Tibial artery (tissue), 4 donors: ENCODE data around the gene FERMT1.

ENCODE experiments used
- DNase-seq, 2 donors: peaks; one replicate each; pipeline ENCODE4 v3.0.0-alpha.2; 2019
- H3K27ac ChIP-seq, 2 donors: fragments of 200-600 bp; sonication (generic) in 1 of 2; 1 replicate in 1 of 2; 2 replicates in 1 of 2; pipeline ENCODE4 v1.5.1; 2018 to 2019; ENCODE audit warnings: mild to moderate bottlenecking in 1 of 2
- H3K27me3 ChIP-seq, 2 donors: fragments of 200-600 bp; sonication (generic) in 1 of 2; one replicate each; pipeline versions ENCODE4 v1.5.1 to v1.6.0; 2016 to 2019
- H3K36me3 ChIP-seq, 3 donors: fragments of 200-600 bp; sonication (generic) in 2 of 3; one replicate each; pipeline ENCODE4 v1.5.1; 2016 to 2019; ENCODE audit warnings: mild to moderate bottlenecking in 2 of 3
- H3K4me1 ChIP-seq, 4 donors: fragments of 200-600 bp; sonication (generic) in 2 of 4; 1 replicate in 3 of 4; 2 replicates in 1 of 4; pipeline ENCODE4 v1.5.1; 2016 to 2019
- H3K4me3 ChIP-seq, 2 donors: fragments of 200-600 bp; sonication (generic) in 1 of 2; 1 replicate in 1 of 2; 2 replicates in 1 of 2; pipeline ENCODE4 v1.5.1; 2018 to 2019; ENCODE audit warnings: mild to moderate bottlenecking in 2 of 2
- H3K9me3 ChIP-seq, 3 donors: fragments of 200-600 bp; sonication (generic) in 1 of 3; one replicate each; pipeline ENCODE4 v1.5.1; 2016 to 2019
- intact Hi-C: fragments of 100-400 bp; cut with DNase I; formaldehyde crosslinking; loops from one replicate; pipeline ENCODE4 v1.15.0; 2023; ENCODE audit warnings: low total_unique reads
- TF ChIP-seq, protein P1 (sequence below), 2 experiments: fragments of 200-600 bp in 1 of 2; fragments of 450-650 bp in 1 of 2; IDR thresholded peaks; one replicate each; pipeline ENCODE4 v1.5.1; 2017 to 2019; ENCODE audit warnings: antibody characterized with exemption in 2 of 2, mild to moderate bottlenecking in 1 of 2, moderate library complexity in 1 of 2

FERMT1 gene

DNA sequence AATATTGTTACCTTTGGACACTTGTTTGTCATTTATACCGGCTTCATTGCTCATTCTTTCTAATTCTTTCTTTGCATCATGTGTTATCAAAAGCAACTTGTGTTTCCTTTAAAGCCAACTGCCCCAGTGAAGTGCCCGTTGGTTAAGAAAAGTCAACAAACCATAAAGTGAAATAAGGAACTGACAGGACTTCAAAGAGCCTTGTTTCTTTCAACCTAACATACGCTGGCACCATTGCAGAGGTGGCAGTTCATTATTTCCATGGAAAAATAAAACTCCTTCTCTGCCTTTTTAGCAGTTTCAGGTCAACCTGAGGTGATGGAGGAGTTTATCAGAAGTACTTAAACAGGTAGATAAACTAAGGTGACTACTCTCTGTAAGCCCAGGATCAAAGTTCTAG lies 28.8 kb downstream of the FERMT1 start:
- DNase-seq = no peak
- no peak overlapping the region for H3K27ac ChIP-seq

DNA sequence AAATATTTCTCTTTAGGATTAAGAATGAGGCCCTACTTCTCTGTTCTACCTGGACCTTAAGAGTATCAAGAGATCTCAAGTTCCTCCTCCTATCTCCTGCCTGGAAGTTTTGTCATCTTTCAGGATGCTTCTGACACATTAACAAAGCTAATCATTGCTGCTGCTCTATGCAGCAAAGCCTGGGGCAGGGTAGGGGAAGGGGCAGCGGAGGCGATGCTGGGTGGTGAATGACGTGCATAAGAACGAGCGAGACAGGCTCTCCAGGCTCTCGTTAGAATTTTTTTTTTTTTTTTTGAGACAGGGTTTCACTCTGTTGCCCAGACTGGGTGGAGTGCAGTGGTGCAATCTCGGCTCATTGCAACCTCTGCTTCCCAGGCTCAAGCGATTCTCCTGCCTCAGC lies 31.2 kb downstream of the FERMT1 start:
- TF ChIP-seq, protein P1, sequence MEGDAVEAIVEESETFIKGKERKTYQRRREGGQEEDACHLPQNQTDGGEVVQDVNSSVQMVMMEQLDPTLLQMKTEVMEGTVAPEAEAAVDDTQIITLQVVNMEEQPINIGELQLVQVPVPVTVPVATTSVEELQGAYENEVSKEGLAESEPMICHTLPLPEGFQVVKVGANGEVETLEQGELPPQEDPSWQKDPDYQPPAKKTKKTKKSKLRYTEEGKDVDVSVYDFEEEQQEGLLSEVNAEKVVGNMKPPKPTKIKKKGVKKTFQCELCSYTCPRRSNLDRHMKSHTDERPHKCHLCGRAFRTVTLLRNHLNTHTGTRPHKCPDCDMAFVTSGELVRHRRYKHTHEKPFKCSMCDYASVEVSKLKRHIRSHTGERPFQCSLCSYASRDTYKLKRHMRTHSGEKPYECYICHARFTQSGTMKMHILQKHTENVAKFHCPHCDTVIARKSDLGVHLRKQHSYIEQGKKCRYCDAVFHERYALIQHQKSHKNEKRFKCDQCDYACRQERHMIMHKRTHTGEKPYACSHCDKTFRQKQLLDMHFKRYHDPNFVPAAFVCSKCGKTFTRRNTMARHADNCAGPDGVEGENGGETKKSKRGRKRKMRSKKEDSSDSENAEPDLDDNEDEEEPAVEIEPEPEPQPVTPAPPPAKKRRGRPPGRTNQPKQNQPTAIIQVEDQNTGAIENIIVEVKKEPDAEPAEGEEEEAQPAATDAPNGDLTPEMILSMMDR (IDR thresholded peaks at IDR 0.05) = no peak
- Histone ChIP-seq H3K4me1 (no peaks in the 10 kb centered on the region), H3K27me3 (no peaks in the 10 kb centered on the region), H3K9me3 (no peaks in the 10 kb centered on the region), H3K36me3 (no peaks in the 10 kb centered on the region), H3K4me3 (no peak overlapping the region), H3K27ac (no peak overlapping the region)
- DNase-seq = no peak
- intact Hi-C loops = no loop called here

More for the DNA sequence above, 28.8 kb downstream of the FERMT1 start:
- Histone ChIP-seq H3K4me1 (no peaks in the 10 kb centered on the region), H3K27me3 (no peaks in the 10 kb centered on the region), H3K36me3 (no peaks in the 10 kb centered on the region), H3K4me3 (no peak overlapping the region), H3K9me3 (no peaks in the 10 kb centered on the region)
- TF ChIP-seq, protein P1 (IDR thresholded peaks at IDR 0.05) = no peak
- intact Hi-C loops = no loop called here

DNA sequence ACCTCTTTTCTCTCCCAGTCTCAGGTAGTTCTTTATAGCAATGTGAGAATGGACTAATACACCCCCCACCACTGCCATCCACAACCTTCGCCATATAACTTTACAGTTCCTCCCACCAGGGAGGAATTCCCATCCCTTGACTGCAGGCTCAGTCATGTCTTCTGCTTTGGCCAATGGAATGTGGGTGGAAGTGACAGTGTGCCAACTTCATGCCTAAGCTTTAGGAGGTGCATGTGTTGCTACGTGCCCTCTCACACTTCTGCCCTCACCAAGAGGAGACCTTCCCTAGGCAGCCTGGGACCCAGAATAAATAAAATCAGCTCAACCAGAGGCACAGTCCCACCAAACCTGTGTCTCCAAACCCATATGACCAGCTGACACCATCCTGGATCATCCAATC lies 36.0 kb downstream of the FERMT1 start:
- Histone ChIP-seq H3K27ac (no peak overlapping the region), H3K4me3 (no peak overlapping the region), H3K4me1 (no peaks in the 10 kb centered on the region), H3K27me3 (peaks cover 0 to 2% of the 10 kb centered on the region in 2 donors), H3K36me3 (no peaks in the 10 kb centered on the region), H3K9me3 (no peaks in the 10 kb centered on the region)
- TF ChIP-seq, protein P1 (IDR thresholded peaks at IDR 0.05) = no peak
- no peak for DNase-seq
- intact Hi-C loops = no loop called here

DNA sequence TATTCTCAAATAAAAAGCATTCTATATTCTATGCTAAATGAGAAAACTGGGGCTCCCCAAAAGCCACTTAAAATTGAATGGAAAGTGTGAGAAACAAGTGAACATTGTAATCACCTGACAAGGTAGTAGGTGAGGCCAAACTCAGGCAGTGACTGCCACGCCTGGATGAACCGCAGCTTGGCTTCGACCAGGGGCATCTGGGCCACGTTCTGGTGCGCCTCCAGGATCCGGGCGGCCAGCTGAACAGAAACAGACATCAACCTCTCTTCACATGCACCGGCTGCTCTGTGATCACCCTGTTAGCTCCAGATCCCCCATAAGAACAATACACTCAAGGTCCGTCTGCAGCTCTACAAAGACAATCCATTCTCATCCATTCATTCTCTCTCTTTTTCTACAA lies 38.9 kb downstream of the FERMT1 start:
- TF ChIP-seq, protein P1 (IDR thresholded peaks at IDR 0.05) = no peak
- H3K4me1 ChIP-seq = no peaks in the 10 kb centered on the region
- H3K4me3 ChIP-seq = no peak overlapping the region
- no peaks in the 10 kb centered on the region for H3K36me3 ChIP-seq
- DNase-seq = no peak
- no peak overlapping the region for H3K27ac ChIP-seq
- no peaks in the 10 kb centered on the region for H3K9me3 ChIP-seq
- H3K27me3 ChIP-seq = peaks cover 0 to 2% of the 10 kb centered on the region in 2 donors
- intact Hi-C loops = no loop called here

DNA sequence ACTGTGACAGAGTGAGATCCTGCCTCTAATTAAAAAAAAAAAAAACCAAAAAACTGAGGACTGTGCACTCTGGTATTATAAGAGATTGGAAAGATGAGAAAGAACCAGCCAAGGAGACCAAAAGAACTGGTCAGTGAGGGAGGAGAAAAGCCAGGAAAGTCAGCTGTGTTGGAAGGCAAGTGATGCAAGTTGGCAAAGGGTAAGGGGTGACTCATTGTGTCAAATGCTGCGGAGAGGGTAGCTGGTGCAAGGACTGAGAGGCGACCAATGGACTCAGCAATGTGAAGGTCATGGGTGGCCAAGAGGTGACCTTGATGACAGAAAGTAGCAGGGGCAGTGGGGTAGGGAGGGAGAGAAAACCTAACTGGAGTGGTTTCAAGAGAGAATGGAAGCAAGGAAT lies 41.6 kb downstream of the FERMT1 start:
- H3K4me3 ChIP-seq = no peak overlapping the region
- no peak for DNase-seq
- H3K36me3 ChIP-seq = no peaks in the 10 kb centered on the region
- no peak overlapping the region for H3K27ac ChIP-seq
- H3K4me1 ChIP-seq = no peaks in the 10 kb centered on the region
- H3K27me3 ChIP-seq = peaks cover 0 to 2% of the 10 kb centered on the region in 2 donors
- TF ChIP-seq, protein P1 (IDR thresholded peaks at IDR 0.05) = no peak
- intact Hi-C loops = no loop called here
- no peaks in the 10 kb centered on the region for H3K9me3 ChIP-seq

DNA sequence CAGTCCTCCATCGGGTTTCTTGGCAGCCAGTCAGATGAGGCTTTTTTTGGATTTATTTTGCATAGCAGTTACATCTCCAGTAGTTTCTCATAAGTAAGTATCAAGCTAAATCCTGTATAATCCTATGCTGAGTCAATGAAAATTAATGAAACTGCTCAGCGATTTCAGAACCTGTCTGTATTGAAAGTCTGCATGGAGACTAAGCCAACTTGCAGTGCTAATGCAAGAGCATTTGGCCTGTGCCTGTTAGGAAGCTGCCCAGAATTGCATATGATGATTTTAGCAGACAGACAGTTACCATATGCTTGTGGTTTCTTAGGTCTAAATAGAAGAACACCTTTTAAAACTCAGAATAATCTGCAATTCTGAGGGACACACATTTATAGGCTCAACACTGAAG lies 43.8 kb downstream of the FERMT1 start:
- Histone ChIP-seq H3K27me3 (no peaks in the 10 kb centered on the region), H3K4me3 (no peak overlapping the region), H3K4me1 (no peaks in the 10 kb centered on the region), H3K36me3 (no peaks in the 10 kb centered on the region), H3K27ac (no peak overlapping the region), H3K9me3 (no peaks in the 10 kb centered on the region)
- DNase-seq = no peak
- TF ChIP-seq, protein P1 (IDR thresholded peaks at IDR 0.05) = no peak
- intact Hi-C loops = loop anchor here (5.0 to 10.0 kb wide), 2 partner anchors 134 to 552 kb away; no protein-coding TSS in a partner anchor
